Peyer's patch (tissue), 4 donors: ENCODE data around the gene NEDD4L.

Experiments
- CTCF ChIP-seq, 6 experiments: fragments of 450-650 bp in 4 of 6; fragments of 200-600 bp in 2 of 6; sonication (generic) in 1 of 6; IDR thresholded peaks; one replicate each; pipeline ENCODE4 v1.5.1; 2017 to 2019; ENCODE audit warnings: antibody characterized with exemption in 6 of 6, mild to moderate bottlenecking in 3 of 6, moderate library complexity in 1 of 6
- POLR2A ChIP-seq, 2 donors: fragments of 450-650 bp; IDR thresholded peaks; one replicate each; pipeline ENCODE4 v1.5.1; 2017; ENCODE audit warnings: antibody characterized with exemption in 2 of 2, mild to moderate bottlenecking in 2 of 2, moderate library complexity in 2 of 2

GRCh38 chr18:58272779-58273435 is 228.9 kb downstream of the NEDD4L start:
- TF ChIP-seq CTCF (IDR thresholded peaks at IDR 0.05) (no peak), POLR2A (IDR thresholded peaks at IDR 0.05) (no peak)
